ENCODE data around the gene UTP14C.

DNA sequence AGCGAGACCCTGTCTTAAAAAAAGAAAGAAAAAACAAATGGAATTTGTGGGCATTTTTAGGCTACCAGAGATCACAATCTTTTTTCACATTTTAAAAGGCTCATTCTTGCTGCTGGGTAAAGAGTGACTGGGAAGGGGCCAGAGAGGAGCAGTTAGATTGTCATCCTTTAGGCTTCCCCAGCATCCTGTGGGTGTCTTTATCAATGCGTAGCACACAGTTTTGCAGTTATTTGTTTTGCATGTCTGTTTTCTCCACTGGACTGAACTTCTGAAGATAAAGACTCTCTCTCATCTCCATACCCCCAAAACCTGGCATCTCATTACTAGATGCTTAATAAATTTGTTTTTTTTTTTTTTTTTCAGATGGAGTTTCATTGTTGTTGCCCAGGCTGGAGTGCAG lies 2.1 kb upstream of the UTP14C start:
- TF ChIP-seq, protein P1, sequence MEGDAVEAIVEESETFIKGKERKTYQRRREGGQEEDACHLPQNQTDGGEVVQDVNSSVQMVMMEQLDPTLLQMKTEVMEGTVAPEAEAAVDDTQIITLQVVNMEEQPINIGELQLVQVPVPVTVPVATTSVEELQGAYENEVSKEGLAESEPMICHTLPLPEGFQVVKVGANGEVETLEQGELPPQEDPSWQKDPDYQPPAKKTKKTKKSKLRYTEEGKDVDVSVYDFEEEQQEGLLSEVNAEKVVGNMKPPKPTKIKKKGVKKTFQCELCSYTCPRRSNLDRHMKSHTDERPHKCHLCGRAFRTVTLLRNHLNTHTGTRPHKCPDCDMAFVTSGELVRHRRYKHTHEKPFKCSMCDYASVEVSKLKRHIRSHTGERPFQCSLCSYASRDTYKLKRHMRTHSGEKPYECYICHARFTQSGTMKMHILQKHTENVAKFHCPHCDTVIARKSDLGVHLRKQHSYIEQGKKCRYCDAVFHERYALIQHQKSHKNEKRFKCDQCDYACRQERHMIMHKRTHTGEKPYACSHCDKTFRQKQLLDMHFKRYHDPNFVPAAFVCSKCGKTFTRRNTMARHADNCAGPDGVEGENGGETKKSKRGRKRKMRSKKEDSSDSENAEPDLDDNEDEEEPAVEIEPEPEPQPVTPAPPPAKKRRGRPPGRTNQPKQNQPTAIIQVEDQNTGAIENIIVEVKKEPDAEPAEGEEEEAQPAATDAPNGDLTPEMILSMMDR (conservative IDR thresholded peaks at IDR 0.05 in 1 of 2, IDR thresholded peaks at IDR 0.05 in 1 of 2; ENCODE audit: extremely low read depth in 1 of 2, insufficient read depth in 1 of 2, low read depth in 1 of 2, low read length in 2 of 2): no peak
- no peak for TF ChIP-seq EZH2 (IDR thresholded peaks at IDR 0.05; ENCODE audit: borderline replicate concordance, low read length)
